PC-3 (cell line): Measurements from ENCODE around the gene GABRB3.

Source experiments
- EZH2 ChIP-seq: fragments of 300-600 bp; sonication (generic); IDR thresholded peaks from one replicate; pipeline ENCODE4 v1.6.1; 2017; ENCODE audit warnings: antibody characterized with exemption, mild to moderate bottlenecking, low read length; ENCODE audit not compliant: unreplicated experiment
- EZH2phosphoT487 ChIP-seq: fragments of 300-600 bp; sonication (generic); IDR thresholded peaks from 2 replicates; pipeline ENCODE4 v1.6.1; 2018; ENCODE audit warnings: mild to moderate bottlenecking, antibody characterized with exemption, low read length, borderline replicate concordance
- TF ChIP-seq, protein P1 (sequence below): fragments of 300-600 bp; sonication (generic); conservative IDR thresholded peaks from 2 replicates; pipeline ENCODE4 v1.5.1; 2017; ENCODE audit warnings: antibody characterized with exemption, low read depth, mild to moderate bottlenecking, low read length

DNA sequence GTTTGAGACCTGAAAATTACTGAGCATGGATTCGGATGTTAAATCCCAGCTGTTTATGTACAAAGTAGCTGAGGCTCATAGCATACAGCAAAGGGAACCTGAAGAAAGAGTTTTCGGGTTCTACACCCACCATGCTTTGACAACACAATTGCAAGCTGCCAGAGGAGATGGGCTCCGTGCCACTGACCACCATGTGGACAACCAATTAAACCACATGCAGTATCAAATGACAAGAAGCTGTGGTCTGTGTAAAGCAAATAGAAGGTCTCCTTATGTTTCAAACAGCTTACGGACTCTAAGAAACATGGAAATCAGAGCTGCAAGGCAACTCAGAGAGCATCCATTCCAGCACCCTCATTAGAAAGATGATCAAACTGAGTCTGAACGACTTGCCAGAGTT is 12.9 kb downstream of the GABRB3 start:
- TF ChIP-seq, protein P1, sequence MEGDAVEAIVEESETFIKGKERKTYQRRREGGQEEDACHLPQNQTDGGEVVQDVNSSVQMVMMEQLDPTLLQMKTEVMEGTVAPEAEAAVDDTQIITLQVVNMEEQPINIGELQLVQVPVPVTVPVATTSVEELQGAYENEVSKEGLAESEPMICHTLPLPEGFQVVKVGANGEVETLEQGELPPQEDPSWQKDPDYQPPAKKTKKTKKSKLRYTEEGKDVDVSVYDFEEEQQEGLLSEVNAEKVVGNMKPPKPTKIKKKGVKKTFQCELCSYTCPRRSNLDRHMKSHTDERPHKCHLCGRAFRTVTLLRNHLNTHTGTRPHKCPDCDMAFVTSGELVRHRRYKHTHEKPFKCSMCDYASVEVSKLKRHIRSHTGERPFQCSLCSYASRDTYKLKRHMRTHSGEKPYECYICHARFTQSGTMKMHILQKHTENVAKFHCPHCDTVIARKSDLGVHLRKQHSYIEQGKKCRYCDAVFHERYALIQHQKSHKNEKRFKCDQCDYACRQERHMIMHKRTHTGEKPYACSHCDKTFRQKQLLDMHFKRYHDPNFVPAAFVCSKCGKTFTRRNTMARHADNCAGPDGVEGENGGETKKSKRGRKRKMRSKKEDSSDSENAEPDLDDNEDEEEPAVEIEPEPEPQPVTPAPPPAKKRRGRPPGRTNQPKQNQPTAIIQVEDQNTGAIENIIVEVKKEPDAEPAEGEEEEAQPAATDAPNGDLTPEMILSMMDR = no peak
- no peak for TF ChIP-seq EZH2phosphoT487
- TF ChIP-seq EZH2 = no peak
